DND-41 (cell line): ENCODE measurements around the gene THOC6.
A peak's percentile ranks its signal among the peaks of the same experiment; 100 is the strongest.

Experiments used
- ATAC-seq: fragments of 200-7000 bp; cut with Tn5 transposase; 3 replicates; pipeline ENCODE4 v1.9.1; 2021; ENCODE audit warnings: low read depth; ENCODE audit not compliant: insufficient read depth
- DNase-seq: peaks from one replicate; pipeline ENCODE4 v3.0.0-alpha.2; 2020
- H2AFZ ChIP-seq: 2 replicates; pipeline ENCODE4 v1.6.0; 2012; ENCODE audit warnings: low read depth, low read length
- H3K27ac ChIP-seq: 2 replicates; pipeline ENCODE4 v1.5.1; 2012; ENCODE audit warnings: low read length, inconsistent platforms
- H3K27me3 ChIP-seq: fragments of 200-600 bp; sonication (generic); 2 replicates; pipeline ENCODE4 v1.6.0; 2012; ENCODE audit warnings: low read length, mild to moderate bottlenecking, inconsistent platforms; ENCODE audit not compliant: insufficient read depth, poor library complexity
- H3K36me3 ChIP-seq: 2 replicates; pipeline ENCODE4 v1.5.1; 2012; ENCODE audit warnings: low read length, inconsistent platforms; ENCODE audit not compliant: insufficient read depth
- H3K4me1 ChIP-seq: 2 replicates; pipeline ENCODE4 v1.5.1; 2012; ENCODE audit warnings: mild to moderate bottlenecking, low read length; ENCODE audit not compliant: insufficient read depth
- H3K4me2 ChIP-seq: 2 replicates; pipeline ENCODE4 v1.6.0; 2012; ENCODE audit warnings: mild to moderate bottlenecking, moderate library complexity, low read length, inconsistent platforms; ENCODE audit not compliant: insufficient read depth
- H3K4me3 ChIP-seq, 2 experiments: fragments of 200-600 bp in 1 of 2; shearing (Covaris generic) in 1 of 2; 2 replicates each; pipeline ENCODE4 v1.5.1; 2012 to 2016; ENCODE audit warnings: inconsistent platforms in 2 of 2, low read length in 2 of 2, mild to moderate bottlenecking in 2 of 2, low read depth in 1 of 2, moderate library complexity in 1 of 2
- H3K79me2 ChIP-seq: 2 replicates; pipeline ENCODE4 v1.6.0; 2012; ENCODE audit warnings: low read length, inconsistent platforms; ENCODE audit not compliant: insufficient read depth
- H3K9ac ChIP-seq: 2 replicates; pipeline ENCODE4 v1.6.0; 2012; ENCODE audit warnings: low read depth, mild to moderate bottlenecking, inconsistent platforms, low read length, moderate library complexity
- H3K9me3 ChIP-seq: 2 replicates; pipeline ENCODE4 v1.5.1; 2012; ENCODE audit warnings: low read length, moderate library complexity, mild to moderate bottlenecking, inconsistent platforms; ENCODE audit not compliant: insufficient read depth, severe bottlenecking
- H4K20me1 ChIP-seq: 2 replicates; pipeline ENCODE4 v1.6.0; 2012; ENCODE audit warnings: low read length; ENCODE audit not compliant: insufficient read depth
- CTCF ChIP-seq: IDR thresholded peaks from 2 replicates; pipeline ENCODE4 v1.5.1; 2012; ENCODE audit warnings: borderline replicate concordance, low read length, moderate library complexity, mild to moderate bottlenecking; ENCODE audit not compliant: poor library complexity, severe bottlenecking; ENCODE audit errors: extremely low read depth
- EZH2 ChIP-seq: IDR thresholded peaks from 3 replicates; pipeline ENCODE4 v1.6.1; 2012; ENCODE audit warnings: borderline replicate concordance, low read depth, mild to moderate bottlenecking, moderate library complexity, low read length, inconsistent platforms; ENCODE audit not compliant: severe bottlenecking

THOC6 gene

DNA sequence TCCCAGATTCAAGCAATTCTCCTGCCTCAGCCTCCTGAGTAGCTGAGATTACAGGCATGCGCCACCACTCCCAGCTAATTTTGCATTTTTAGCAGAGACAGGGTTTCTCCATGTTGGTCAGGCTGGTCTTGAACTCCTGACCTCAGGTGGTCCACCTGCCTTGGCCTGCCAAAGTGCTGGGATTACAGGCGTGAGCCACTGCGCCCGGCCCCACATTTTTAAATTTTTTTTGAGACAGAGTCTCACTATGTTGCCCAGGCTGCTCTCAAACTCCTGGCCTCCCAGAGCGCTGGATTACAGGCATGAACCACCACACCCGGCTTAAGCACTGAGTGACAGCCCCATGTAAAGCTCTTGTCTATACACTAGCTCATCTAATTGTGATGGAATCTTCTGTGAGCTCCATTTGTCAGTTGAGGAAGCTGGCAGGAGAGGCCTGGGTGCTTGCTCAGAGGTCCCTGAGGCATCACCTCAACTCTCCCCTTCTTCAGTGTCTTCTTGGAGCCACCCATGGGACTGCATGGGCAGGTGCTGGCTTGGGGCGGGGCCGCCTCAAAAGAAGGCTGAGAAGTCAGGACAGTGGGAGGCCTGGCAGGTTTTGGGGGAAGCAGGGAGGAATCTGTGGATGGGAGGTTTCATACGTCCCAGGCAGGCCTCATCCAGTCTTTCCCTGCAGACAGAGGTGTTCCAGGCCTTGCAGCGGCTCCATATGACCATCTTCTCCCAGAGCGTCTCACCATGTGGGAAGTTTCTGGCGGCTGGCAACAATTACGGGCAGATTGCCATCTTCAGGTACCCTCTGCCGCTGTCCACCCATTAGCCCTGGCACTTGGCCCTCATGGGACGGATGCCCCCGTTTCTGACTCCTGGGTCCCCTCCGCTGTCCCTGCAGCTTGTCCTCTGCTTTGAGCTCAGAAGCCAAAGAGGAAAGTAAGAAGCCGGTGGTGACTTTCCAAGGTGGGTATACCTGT lies 1.5 kb downstream of the THOC6 start:
- peak overlapping the region in 1 of 2 experiments; percentile 67; a peak in 2 of 4 replicates for H3K4me3 ChIP-seq
- H3K9ac ChIP-seq, result no peak overlapping the region; the same call in 1 of the 2 replicates
- no peak overlapping the region for H2AFZ ChIP-seq
- DNase-seq, result no peak
- no peak overlapping the region for H3K27ac ChIP-seq
- no peaks in the 10 kb centered on the region for H3K9me3 ChIP-seq
- no peak for ATAC-seq
- H3K36me3 ChIP-seq, result peaks cover 22% of the 10 kb centered on the region
- peaks cover 30% of the 10 kb centered on the region for H4K20me1 ChIP-seq
- peaks cover 53% of the 10 kb centered on the region for H3K4me1 ChIP-seq
- peaks cover 12% of the 10 kb centered on the region for H3K79me2 ChIP-seq
- TF ChIP-seq CTCF (no peak), EZH2 (no peak)
- H3K27me3 ChIP-seq, result no peaks in the 10 kb centered on the region
- peak overlapping the region; percentile 81 for H3K4me2 ChIP-seq

GRCh38 chr16:3026003-3026378 lies 2.2 kb downstream of the THOC6 start:
- Histone ChIP-seq H3K27me3 (no peaks in the 10 kb centered on the region), H3K9me3 (no peaks in the 10 kb centered on the region), H3K9ac (no peak overlapping the region), H4K20me1 (peaks cover 30% of the 10 kb centered on the region), H2AFZ (no peak overlapping the region), H3K36me3 (peaks cover 22% of the 10 kb centered on the region), H3K4me1 (peaks cover 46% of the 10 kb centered on the region), H3K27ac (no peak overlapping the region), H3K4me2 (no peak overlapping the region), H3K4me3 (no peak overlapping the region), H3K79me2 (peaks cover 12% of the 10 kb centered on the region)
- ATAC-seq (no peak), DNase-seq (no peak)
- no peak for TF ChIP-seq EZH2
- no peak for TF ChIP-seq CTCF

DNA sequence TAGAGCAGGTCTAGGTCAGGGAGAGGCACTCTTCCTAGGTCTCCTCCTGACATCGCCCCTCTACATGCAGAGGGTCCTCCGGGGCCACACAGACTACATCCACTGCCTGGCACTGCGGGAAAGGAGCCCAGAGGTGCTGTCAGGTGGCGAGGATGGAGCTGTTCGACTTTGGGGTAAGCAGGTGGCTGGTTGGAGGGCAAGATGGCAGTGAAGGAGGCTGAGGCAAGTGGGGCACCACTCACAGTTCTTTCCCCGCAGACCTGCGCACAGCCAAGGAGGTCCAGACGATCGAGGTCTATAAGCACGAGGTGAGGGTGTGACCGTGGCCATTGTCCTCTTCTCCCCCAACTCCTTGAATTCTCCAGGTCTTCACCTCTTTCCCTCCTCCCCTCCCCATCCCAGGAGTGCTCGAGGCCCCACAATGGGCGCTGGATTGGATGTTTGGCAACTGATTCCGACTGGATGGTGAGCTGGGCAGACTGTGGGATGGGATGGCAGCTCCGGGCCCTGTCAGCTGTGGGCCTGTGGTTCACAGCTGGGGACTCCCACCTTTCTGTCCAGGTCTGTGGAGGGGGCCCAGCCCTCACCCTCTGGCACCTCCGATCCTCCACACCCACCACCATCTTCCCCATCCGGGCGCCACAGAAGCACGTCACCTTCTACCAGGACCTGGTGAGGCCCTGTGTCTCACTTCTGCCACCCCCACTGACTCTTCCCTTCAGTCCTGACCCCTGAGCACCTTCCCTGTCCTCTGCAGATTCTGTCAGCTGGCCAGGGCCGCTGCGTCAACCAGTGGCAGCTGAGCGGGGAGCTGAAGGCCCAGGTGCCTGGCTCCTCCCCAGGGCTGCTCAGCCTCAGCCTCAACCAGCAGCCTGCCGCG lies 3.0 kb downstream of the THOC6 start:
- Histone ChIP-seq H2AFZ (no peak overlapping the region), H3K79me2 (peaks cover 12% of the 10 kb centered on the region), H3K9me3 (no peaks in the 10 kb centered on the region), H3K27ac (no peak overlapping the region), H3K9ac (no peak overlapping the region), H3K4me3 (no peak overlapping the region), H4K20me1 (peaks cover 25% of the 10 kb centered on the region), H3K4me1 (peaks cover 38% of the 10 kb centered on the region), H3K36me3 (peaks cover 22% of the 10 kb centered on the region), H3K27me3 (no peaks in the 10 kb centered on the region), H3K4me2 (no peak overlapping the region)
- TF ChIP-seq CTCF (no peak), EZH2 (no peak)
- DNase-seq (no peak), ATAC-seq (no peak)
